Activated CD8-positive, alpha-beta T cell treated with anti-CD3 and anti-CD28 coated beads for 36 hours (primary cell): Measurements from ENCODE around the gene NSD1. TPM values are rescaled to one million over a fixed set of nuclear protein-coding genes. Genes with fewer than 3 reads are reported as not detected.

Source experiments
- ATAC-seq: fragments of 200-7000 bp; cut with Tn5 transposase; one replicate; pipeline ENCODE4 v1.10.0; 2021; ENCODE audit warnings: mild to moderate bottlenecking, moderate library complexity
- CTCF ChIA-PET: fragments of 350-600 bp; sonication (Branson Sonifier 250); formaldehyde crosslinking; loops from one replicate; lab custom pipeline; 2021; ENCODE audit warnings: antibody characterized with exemption; lab: Charles Lee
- POLR2A ChIA-PET: fragments of 350-600 bp; sonication (Branson Sonifier 250); formaldehyde crosslinking; loops from one replicate; lab custom pipeline; 2021; ENCODE audit warnings: antibody characterized with exemption; lab: Charles Lee
- DNase-seq: peaks from one replicate; pipeline ENCODE4 v3.0.0-alpha.2; 2020
- H3K27ac Mint-ChIP-seq: one replicate; pipeline ENCODE4 v1.8.0; 2021; ENCODE audit warnings: mild to moderate bottlenecking, mixed read lengths
- H3K27me3 Mint-ChIP-seq: one replicate; pipeline ENCODE4 v1.8.0; 2021; ENCODE audit warnings: mixed read lengths
- H3K36me3 Mint-ChIP-seq: one replicate; pipeline ENCODE4 v1.8.0; 2021; ENCODE audit warnings: low read depth, mixed read lengths
- H3K4me1 Mint-ChIP-seq: one replicate; pipeline ENCODE4 v1.8.0; 2021; ENCODE audit warnings: low read depth, mixed read lengths
- H3K4me3 Mint-ChIP-seq: one replicate; pipeline ENCODE4 v1.8.0; 2021; ENCODE audit warnings: mild to moderate bottlenecking, moderate library complexity, mixed read lengths
- H3K9me3 Mint-ChIP-seq: one replicate; pipeline ENCODE4 v1.8.0; 2021; ENCODE audit warnings: mixed read lengths
- intact Hi-C: fragments of 100-400 bp; cut with micrococcal nuclease; formaldehyde crosslinking; loops from one replicate; pipeline ENCODE4 v1.10.0; 2022
- total RNA-seq, 2 experiments: library from RNA; stranded (reverse); gene quantifications; one replicate each; pipeline ENCODE4 v1.2.3, GENCODE V29; 2021
- TF ChIP-seq, protein P1 (sequence below): fragments of 200-600 bp; IDR thresholded peaks from one replicate; pipeline ENCODE4 v1.8.0; 2022; ENCODE audit warnings: antibody characterized with exemption, mild to moderate bottlenecking

NSD1 gene
- total RNA-seq, 2 experiments from 2014 or later: 60.1 to 64.8 TPM

DNA sequence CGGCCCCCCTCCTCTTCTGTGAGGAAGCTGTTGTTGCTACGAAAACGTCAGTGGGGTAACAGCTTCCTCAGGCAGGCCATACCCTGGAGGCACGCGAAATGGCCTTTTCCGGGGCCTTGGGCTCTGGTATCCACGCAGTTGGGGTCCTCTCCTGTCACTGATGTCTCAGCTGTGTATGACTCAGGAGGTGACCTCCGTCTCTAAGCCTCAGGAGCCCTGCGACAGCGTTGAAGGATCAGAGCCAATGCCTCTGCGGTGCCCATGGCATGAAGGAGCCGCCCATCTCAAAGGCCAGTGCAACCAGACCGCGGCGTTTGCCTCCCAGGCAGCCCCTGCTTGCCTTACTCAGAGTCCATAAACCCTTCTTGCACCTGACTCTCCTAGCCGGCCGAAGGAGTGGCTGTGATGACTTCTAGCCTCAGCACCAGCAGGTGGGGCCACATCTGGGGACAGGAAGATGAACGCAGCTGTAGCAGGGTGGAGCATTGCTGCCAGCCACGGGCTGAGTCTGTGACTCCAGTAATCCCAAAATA, 179.1 kb downstream of the NSD1 start:
- POLR2A ChIA-PET: interaction anchor here (0.5 to 2.2 kb wide), 18 partner anchors 8 to 289 kb away, joined by 3 to 15 read pairs (median 4); partner anchors contain the start of genes GRK6, LMAN2, PRELID1 and RAB24
- Mint-ChIP-seq H3K36me3 (peaks cover 6% of the 10 kb centered on the region), H3K27me3 (no peaks in the 10 kb centered on the region), H3K4me1 (peaks cover 25% of the 10 kb centered on the region), H3K27ac (peak overlapping the region; percentile 91), H3K9me3 (no peaks in the 10 kb centered on the region), H3K4me3 (peak overlapping the region; percentile 89)
- CTCF ChIA-PET: interaction anchor here (0.7 to 6.2 kb wide), 19 partner anchors 9 to 199 kb away, joined by 3 to 58 read pairs (median 4); partner anchors contain the start of genes PDLIM7, PFN3, PRELID1 and RAB24
- peak; percentile 24 for ATAC-seq
- intact Hi-C loops: loop anchor here (5.0 to 10.0 kb wide), 2 partner anchors 82 to 185 kb away; partner anchors contain the start of gene PDLIM7
- peak; percentile 80 for DNase-seq
- TF ChIP-seq, protein P1, sequence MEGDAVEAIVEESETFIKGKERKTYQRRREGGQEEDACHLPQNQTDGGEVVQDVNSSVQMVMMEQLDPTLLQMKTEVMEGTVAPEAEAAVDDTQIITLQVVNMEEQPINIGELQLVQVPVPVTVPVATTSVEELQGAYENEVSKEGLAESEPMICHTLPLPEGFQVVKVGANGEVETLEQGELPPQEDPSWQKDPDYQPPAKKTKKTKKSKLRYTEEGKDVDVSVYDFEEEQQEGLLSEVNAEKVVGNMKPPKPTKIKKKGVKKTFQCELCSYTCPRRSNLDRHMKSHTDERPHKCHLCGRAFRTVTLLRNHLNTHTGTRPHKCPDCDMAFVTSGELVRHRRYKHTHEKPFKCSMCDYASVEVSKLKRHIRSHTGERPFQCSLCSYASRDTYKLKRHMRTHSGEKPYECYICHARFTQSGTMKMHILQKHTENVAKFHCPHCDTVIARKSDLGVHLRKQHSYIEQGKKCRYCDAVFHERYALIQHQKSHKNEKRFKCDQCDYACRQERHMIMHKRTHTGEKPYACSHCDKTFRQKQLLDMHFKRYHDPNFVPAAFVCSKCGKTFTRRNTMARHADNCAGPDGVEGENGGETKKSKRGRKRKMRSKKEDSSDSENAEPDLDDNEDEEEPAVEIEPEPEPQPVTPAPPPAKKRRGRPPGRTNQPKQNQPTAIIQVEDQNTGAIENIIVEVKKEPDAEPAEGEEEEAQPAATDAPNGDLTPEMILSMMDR: no peak

DNA sequence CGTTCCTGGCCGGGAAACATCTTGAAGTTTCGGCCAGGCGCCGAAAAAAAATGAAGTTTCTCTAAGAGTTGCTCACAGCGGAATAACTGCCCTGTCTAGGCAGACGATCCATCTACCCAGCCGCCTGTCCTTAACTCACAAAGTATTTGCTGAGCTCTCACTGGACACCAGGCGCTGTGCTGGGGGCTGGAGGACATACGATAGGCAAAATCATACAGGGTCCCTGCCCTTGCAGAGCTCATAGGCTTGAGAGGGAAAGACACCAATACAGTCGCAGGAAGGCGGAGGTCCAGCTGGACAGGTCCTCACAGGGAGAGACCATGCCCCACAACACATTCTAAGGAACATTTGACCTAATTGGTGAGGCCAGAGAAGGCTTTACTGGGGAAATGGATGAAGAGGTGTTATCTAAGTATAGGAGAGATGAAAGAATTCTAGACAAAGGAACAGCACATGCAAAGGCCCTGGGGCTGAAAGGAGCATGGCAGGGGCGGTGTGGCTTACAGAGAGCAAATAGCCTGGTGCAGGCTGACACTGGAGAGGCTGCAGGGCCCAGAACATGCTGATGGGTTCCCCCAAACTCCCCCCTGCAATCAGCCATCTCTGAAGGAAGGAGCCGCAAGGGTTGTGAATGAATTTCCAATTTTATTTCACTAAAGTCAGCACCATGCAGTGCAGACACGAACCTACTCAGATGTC, 180.1 kb downstream of the NSD1 start:
- ChIA-PET CTCF (interaction anchor here (1.0 to 6.2 kb wide), 8 partner anchors 11 to 142 kb away, joined by 3 to 58 read pairs (median 6); partner anchors contain the start of gene PFN3), POLR2A (interaction anchor here (0.5 to 2.2 kb wide), 6 partner anchors 12 to 91 kb away, joined by 3 to 15 read pairs (median 4); partner anchors contain the start of gene LMAN2)
- H3K27me3 Mint-ChIP-seq: no peaks in the 10 kb centered on the region
- ATAC-seq: no peak
- no peak overlapping the region for H3K27ac Mint-ChIP-seq
- intact Hi-C loops: loop anchor here (5.0 to 10.0 kb wide), 2 partner anchors 81 to 184 kb away; partner anchors contain the start of gene PDLIM7
- no peaks in the 10 kb centered on the region for H3K9me3 Mint-ChIP-seq
- DNase-seq: no peak
- H3K36me3 Mint-ChIP-seq: peaks cover 6% of the 10 kb centered on the region
- H3K4me3 Mint-ChIP-seq: no peak overlapping the region
- TF ChIP-seq, protein P1: no peak
- peaks cover 30% of the 10 kb centered on the region for H3K4me1 Mint-ChIP-seq

DNA sequence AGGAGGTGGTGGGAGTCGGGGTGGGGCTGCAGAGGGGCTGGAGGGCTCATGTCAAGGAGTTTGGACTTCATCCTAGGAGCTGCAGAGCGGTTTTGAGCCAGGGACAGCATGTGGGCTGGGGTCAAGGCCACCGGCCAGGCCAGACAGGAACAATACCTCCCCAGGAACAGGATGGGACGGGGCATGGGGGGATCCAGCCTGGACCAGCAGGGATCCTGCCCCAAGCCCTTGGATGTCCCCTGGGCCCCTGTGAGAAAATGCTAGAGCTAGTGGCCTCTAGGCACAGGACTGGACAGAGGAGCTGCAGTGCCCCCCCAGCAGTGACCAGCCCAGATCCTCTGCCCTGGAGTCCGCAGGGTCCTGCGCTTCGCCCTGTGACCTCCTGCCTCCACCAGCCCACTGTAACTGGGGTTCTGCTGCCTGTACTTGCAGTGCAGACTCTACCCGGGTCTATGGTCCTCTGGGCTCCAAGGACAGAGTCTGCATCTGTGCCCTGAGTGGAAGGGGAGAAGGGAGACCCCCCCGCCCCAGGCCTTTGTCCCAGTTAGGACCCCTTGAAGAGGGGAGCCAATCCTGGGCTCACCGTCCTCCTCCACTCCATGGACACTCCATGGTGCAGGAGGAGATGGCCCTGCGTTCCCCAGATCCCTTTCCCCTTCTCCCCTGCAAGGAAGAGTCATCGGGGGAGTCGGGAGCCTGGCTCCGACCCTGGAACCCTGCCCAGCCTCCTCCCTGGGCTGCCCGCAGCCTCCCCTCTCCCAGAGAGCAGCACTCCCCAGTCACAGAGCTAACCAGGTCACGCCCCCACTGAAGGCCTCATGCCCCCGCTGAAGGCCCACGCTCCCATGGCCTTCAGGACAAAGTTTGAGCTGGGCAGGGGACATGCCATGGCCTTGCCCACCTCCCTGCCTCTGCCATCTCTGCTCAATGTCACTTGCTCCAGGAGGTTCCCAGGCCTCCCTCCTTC, 181.1 kb downstream of the NSD1 start:
- Mint-ChIP-seq H3K27ac (no peak overlapping the region), H3K36me3 (peaks cover 12% of the 10 kb centered on the region), H3K27me3 (no peaks in the 10 kb centered on the region), H3K9me3 (peaks cover 4% of the 10 kb centered on the region), H3K4me1 (peaks cover 27% of the 10 kb centered on the region), H3K4me3 (no peak overlapping the region)
- intact Hi-C loops: loop anchor here (5.0 to 10.0 kb wide), 4 partner anchors 43 to 183 kb away; partner anchors contain the start of genes PDLIM7 and RGS14
- ChIA-PET POLR2A (interaction anchor here (1.2 to 1.4 kb wide), 2 partner anchors 65 to 89 kb away, joined by 4 to 5 read pairs; no protein-coding TSS in a partner anchor), CTCF (interaction anchor here (1.1 to 6.2 kb wide), 9 partner anchors 21 to 201 kb away, joined by 3 to 58 read pairs (median 5); partner anchors contain the start of genes LMAN2 and PFN3)
- no peak for ATAC-seq
- DNase-seq: no peak
- TF ChIP-seq, protein P1: no peak

DNA sequence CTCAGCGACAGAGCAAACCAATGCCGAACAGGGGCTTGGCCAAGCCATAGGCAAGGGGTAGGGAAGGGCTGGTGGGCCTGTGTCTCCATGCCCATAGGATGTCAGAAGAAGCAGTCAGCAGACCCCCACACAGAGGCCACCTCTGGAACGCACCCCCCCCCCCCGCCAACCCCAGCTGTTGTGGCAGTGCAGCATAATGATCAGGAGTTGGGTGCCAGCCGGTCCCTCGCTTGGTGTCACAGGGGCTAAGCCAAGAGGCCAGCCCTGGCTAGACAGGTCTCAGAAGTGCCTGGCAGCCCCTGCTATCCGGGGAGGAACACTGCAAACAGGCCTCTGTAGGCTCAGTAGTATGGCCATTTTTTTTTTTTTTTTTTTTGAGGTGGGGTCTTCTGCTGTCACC, 181.8 kb downstream of the NSD1 start:
- Mint-ChIP-seq H3K4me3 (no peak overlapping the region), H3K4me1 (peaks cover 31% of the 10 kb centered on the region), H3K9me3 (peaks cover 6% of the 10 kb centered on the region), H3K27ac (no peak overlapping the region), H3K27me3 (no peaks in the 10 kb centered on the region), H3K36me3 (peaks cover 13% of the 10 kb centered on the region)
- ChIA-PET POLR2A (interaction anchor here (0.9 to 1.4 kb wide), 3 partner anchors 8 to 89 kb away, joined by 4 to 5 read pairs (median 5); no protein-coding TSS in a partner anchor), CTCF (interaction anchor here (1.0 to 5.1 kb wide), 12 partner anchors 9 to 202 kb away, joined by 3 to 41 read pairs (median 4); partner anchors contain the start of gene LMAN2)
- TF ChIP-seq, protein P1: no peak
- DNase-seq (no peak), ATAC-seq (no peak)
- intact Hi-C loops: loop anchor here (5.0 to 10.0 kb wide), 3 partner anchors 42 to 137 kb away; partner anchors contain the start of gene RGS14
